Right renal cortex interstitium (tissue), 3 donors: ENCODE data around the gene FDPS. TPM values are rescaled to one million over a fixed set of nuclear protein-coding genes. Genes with fewer than 3 reads are reported as not detected.
"Not testable (repeated sequence)": the region's sequence is repeated elsewhere in the genome, so short reads cannot be mapped to it uniquely, and the experiment has no call there.

Source experiments
- DNase-seq, 3 donors: peaks; one replicate each; pipeline ENCODE4 v3.0.0-alpha.2; 2013; ENCODE audit warnings: low read depth in 3 of 3, low spot score in 2 of 3
- polyA plus RNA-seq, 3 donors: library from polyadenylated mRNA; unstranded; fragments of 120-200 nt; gene quantifications; one replicate each; pipeline ENCODE4 v1.2.1, GENCODE V29; 2013; ENCODE audit not compliant: insufficient read length in 3 of 3

Gene FDPS
- polyA plus RNA-seq, 3 donors: 171 to 181 (median 178) TPM

- DNase-seq: no peak
Measured at GRCh38 chr1:155318082-155318481, 9.4 kb downstream of the FDPS start.

GRCh38 chr1:155319536-155319935 lies 10.9 kb downstream of the FDPS start:
- DNase-seq: no peak

- no peak for DNase-seq
Measured at GRCh38 chr1:155320252-155320651, 11.6 kb downstream of the FDPS start.

- DNase-seq: no peak
Measured at GRCh38 chr1:155320661-155321617, 12.3 kb downstream of the FDPS start, which contains the start of gene RUSC1. TSS of gene RUSC1 (plus strand) at chr1:155320894. CDS start at chr1:155321774, 880 bp downstream.

GRCh38 chr1:155321639-155322503 lies 13.2 kb downstream of the FDPS start:
- DNase-seq: no peak

- DNase-seq: no peak
Measured at GRCh38 chr1:155322571-155322952, 13.9 kb downstream of the FDPS start.

- DNase-seq: peak in 2 of 3 donors; percentile 81 to 83
Measured at GRCh38 chr1:155322953-155323728, 14.5 kb downstream of the FDPS start.

GRCh38 chr1:155323729-155324036 lies 15.0 kb downstream of the FDPS start:
- DNase-seq: no peak

- peak in 2 of 3 donors; percentile 85 to 86 for DNase-seq
Measured at GRCh38 chr1:155324037-155324716, 15.5 kb downstream of the FDPS start.

GRCh38 chr1:155324717-155325602 lies 16.3 kb downstream of the FDPS start:
- DNase-seq: no peak

- no peak for DNase-seq
Measured at GRCh38 chr1:155325603-155325893, 16.9 kb downstream of the FDPS start.

GRCh38 chr1:155326020-155326526 lies 17.4 kb downstream of the FDPS start:
- no peak for DNase-seq

GRCh38 chr1:155326631-155327037 lies 18.0 kb downstream of the FDPS start:
- DNase-seq: no peak

- no peak for DNase-seq
Measured at GRCh38 chr1:155327981-155328380, 19.3 kb downstream of the FDPS start.

GRCh38 chr1:155328856-155329255 lies 20.2 kb downstream of the FDPS start:
- not testable (repeated sequence) for DNase-seq

GRCh38 chr1:155329980-155330598 lies 21.4 kb downstream of the FDPS start:
- DNase-seq: no peak

GRCh38 chr1:155334962-155335361 lies 26.3 kb downstream of the FDPS start:
- DNase-seq: no peak

- no peak for DNase-seq
Measured at GRCh38 chr1:155339515-155340097, 30.9 kb downstream of the FDPS start.
